HEK293T (cell line): ENCODE data around the gene ZNF263.

Experiments
- CTBP1 ChIP-seq: fragments of 450-650 bp; IDR thresholded peaks from 2 replicates; pipeline ENCODE4 v1.6.1; 2016; ENCODE audit warnings: borderline replicate concordance
- SP1 ChIP-seq: fragments of 450-650 bp; IDR thresholded peaks from 2 replicates; pipeline ENCODE4 v1.6.1; 2017
- TF ChIP-seq, protein P1 (sequence below): fragments of 450-650 bp; IDR thresholded peaks from 2 replicates; pipeline ENCODE4 v1.6.1; 2016

DNA sequence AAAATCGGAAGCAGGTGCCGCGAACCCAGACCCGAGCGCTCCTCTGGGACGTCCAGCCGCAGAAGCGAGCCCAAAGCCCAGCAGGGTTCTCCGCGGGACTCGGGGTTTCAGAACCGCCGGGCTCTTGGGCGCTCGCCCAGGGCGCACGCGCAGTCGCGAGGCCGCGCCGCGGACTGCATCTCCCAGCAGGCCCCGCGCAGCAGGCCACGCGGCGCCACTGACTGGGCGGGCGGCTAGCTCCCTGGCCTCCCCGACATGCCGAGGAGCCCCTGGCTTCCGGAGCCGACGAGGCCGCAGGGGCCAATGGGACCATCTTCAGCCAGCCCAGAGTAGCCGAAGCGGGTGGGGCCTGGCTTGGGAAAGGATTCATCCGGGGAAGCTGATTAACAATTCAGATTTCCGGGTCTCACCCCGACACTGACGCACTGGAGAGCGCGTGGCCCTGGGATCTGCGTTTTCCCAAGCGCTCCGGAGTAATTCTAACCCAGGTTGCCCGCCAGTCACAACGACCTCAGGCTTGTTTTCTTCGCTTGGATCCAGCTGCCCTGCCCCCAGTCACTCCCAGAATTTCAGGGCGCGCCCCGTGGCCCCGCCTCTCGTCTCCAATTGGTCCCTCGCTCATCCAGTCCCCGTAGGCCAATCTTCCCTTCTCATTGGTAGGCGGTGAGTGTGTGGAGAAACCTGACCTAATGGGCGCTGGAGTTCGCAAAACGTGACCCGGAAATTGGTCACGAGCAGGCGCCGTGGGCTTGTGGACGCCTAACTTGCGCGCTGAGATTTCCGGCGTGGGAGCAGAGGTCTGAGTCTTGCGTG lies at the start of gene ZNF263:
- TF ChIP-seq SP1 (no peak), CTBP1 (no peak)
- TF ChIP-seq, protein P1, sequence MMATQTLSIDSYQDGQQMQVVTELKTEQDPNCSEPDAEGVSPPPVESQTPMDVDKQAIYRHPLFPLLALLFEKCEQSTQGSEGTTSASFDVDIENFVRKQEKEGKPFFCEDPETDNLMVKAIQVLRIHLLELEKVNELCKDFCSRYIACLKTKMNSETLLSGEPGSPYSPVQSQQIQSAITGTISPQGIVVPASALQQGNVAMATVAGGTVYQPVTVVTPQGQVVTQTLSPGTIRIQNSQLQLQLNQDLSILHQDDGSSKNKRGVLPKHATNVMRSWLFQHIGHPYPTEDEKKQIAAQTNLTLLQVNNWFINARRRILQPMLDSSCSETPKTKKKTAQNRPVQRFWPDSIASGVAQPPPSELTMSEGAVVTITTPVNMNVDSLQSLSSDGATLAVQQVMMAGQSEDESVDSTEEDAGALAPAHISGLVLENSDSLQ, result peak; percentile 79
